ENCODE measurements around the gene MAP2K1.

MAP2K1 gene

GRCh38 chr15:66484539-66485112 lies 97.9 kb downstream of the MAP2K1 start:
- no peak overlapping the region for H3K4me3 ChIP-seq (ENCODE audit: low read depth, low read length)
- no peak for DNase-seq (ENCODE audit: low read depth)
- TF ChIP-seq CTCF (IDR thresholded peaks at IDR 0.05; ENCODE audit: insufficient read depth, low read depth, low read length, missing control alignments), result no peak

- no peak for DNase-seq (ENCODE audit: low read depth)
- TF ChIP-seq CTCF (IDR thresholded peaks at IDR 0.05; ENCODE audit: insufficient read depth, low read depth, low read length, missing control alignments), result no peak
- H3K4me3 ChIP-seq (ENCODE audit: low read depth, low read length), result no peak overlapping the region
Observed at GRCh38 chr15:66486887-66487286, 100.2 kb downstream of the MAP2K1 start.

- no peak for DNase-seq (ENCODE audit: low read depth)
- no peak overlapping the region for H3K4me3 ChIP-seq (ENCODE audit: low read depth, low read length)
- no peak for TF ChIP-seq CTCF (IDR thresholded peaks at IDR 0.05; ENCODE audit: insufficient read depth, low read depth, low read length, missing control alignments)
Observed at GRCh38 chr15:66488525-66488924, 101.8 kb downstream of the MAP2K1 start.

- TF ChIP-seq CTCF (IDR thresholded peaks at IDR 0.05; ENCODE audit: insufficient read depth, low read depth, low read length, missing control alignments), result no peak
- no peak for DNase-seq (ENCODE audit: low read depth)
- H3K4me3 ChIP-seq (ENCODE audit: low read depth, low read length), result no peak overlapping the region
Observed at GRCh38 chr15:66489179-66489791, 102.6 kb downstream of the MAP2K1 start.

- TF ChIP-seq CTCF (IDR thresholded peaks at IDR 0.05; ENCODE audit: insufficient read depth, low read depth, low read length, missing control alignments), result no peak
- no peak overlapping the region for H3K4me3 ChIP-seq (ENCODE audit: low read depth, low read length)
- no peak for DNase-seq (ENCODE audit: low read depth)
Observed at GRCh38 chr15:66491846-66492245, 105.1 kb downstream of the MAP2K1 start.

GRCh38 chr15:66494262-66494661 lies 107.5 kb downstream of the MAP2K1 start:
- no peak for TF ChIP-seq CTCF (IDR thresholded peaks at IDR 0.05; ENCODE audit: insufficient read depth, low read depth, low read length, missing control alignments)
- H3K4me3 ChIP-seq (ENCODE audit: low read depth, low read length), result no peak overlapping the region
- DNase-seq (ENCODE audit: low read depth), result no peak
